Measurements from ENCODE around the gene CRYGN. TPM values are rescaled to one million over a fixed set of nuclear protein-coding genes. Genes with fewer than 3 reads are reported as not detected.

CRYGN gene
- total RNA-seq, 1 donor from 2014 or later, result 1.3 TPM

GRCh38 chr7:151412318-151412717 is 27.6 kb downstream of the CRYGN start:
- DNase-seq (ENCODE audit: extremely low spot score, unreplicated experiment), result no peak
- Mint-ChIP-seq H3K27ac (no peak overlapping the region), H3K4me1 (ENCODE audit: unreplicated experiment) (peaks cover 29% of the 10 kb centered on the region), H3K4me3 (peak overlapping the region; percentile 33), H3K27me3 (peaks cover 31% of the 10 kb centered on the region), H3K36me3 (no peaks in the 10 kb centered on the region), H3K9me3 (peaks cover 9% of the 10 kb centered on the region)
- TF ChIP-seq, protein P1, sequence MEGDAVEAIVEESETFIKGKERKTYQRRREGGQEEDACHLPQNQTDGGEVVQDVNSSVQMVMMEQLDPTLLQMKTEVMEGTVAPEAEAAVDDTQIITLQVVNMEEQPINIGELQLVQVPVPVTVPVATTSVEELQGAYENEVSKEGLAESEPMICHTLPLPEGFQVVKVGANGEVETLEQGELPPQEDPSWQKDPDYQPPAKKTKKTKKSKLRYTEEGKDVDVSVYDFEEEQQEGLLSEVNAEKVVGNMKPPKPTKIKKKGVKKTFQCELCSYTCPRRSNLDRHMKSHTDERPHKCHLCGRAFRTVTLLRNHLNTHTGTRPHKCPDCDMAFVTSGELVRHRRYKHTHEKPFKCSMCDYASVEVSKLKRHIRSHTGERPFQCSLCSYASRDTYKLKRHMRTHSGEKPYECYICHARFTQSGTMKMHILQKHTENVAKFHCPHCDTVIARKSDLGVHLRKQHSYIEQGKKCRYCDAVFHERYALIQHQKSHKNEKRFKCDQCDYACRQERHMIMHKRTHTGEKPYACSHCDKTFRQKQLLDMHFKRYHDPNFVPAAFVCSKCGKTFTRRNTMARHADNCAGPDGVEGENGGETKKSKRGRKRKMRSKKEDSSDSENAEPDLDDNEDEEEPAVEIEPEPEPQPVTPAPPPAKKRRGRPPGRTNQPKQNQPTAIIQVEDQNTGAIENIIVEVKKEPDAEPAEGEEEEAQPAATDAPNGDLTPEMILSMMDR (conservative IDR thresholded peaks at IDR 0.05), result no peak

DNA sequence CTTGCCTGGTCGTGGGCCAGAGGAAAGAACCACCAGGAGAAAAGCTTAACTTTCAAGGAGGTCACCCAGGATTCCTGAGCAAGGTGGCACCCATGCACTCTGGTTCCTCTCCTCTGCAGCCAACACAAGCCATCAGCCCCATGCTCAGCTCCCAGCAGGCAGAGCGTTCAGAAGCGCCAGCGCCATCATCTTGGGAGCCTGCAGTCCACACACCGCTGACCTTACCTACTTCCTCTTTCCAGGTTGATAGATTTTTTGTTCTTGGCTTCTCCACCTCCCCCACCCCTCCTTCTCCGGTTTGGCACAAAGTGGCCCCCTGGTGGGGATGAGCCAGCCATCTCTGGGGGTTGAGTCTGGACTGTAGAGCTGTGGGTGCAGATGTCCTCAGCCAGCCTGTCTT is 28.4 kb downstream of the CRYGN start:
- TF ChIP-seq, protein P1 (conservative IDR thresholded peaks at IDR 0.05), result no peak
- no peak overlapping the region for H3K27ac Mint-ChIP-seq
- H3K4me3 Mint-ChIP-seq, result peak overlapping the region; percentile 83
- peaks cover 9% of the 10 kb centered on the region for H3K9me3 Mint-ChIP-seq
- DNase-seq (ENCODE audit: extremely low spot score, unreplicated experiment), result no peak
- H3K36me3 Mint-ChIP-seq, result no peaks in the 10 kb centered on the region
- peaks cover 24% of the 10 kb centered on the region for H3K4me1 Mint-ChIP-seq (ENCODE audit: unreplicated experiment)
- H3K27me3 Mint-ChIP-seq, result peaks cover 31% of the 10 kb centered on the region

- DNase-seq (ENCODE audit: extremely low spot score, unreplicated experiment), result no peak
- Mint-ChIP-seq H3K9me3 (peaks cover 9% of the 10 kb centered on the region), H3K4me3 (peak overlapping the region; percentile 83), H3K27ac (peak overlapping the region; percentile 15), H3K36me3 (no peaks in the 10 kb centered on the region), H3K27me3 (peaks cover 31% of the 10 kb centered on the region), H3K4me1 (ENCODE audit: unreplicated experiment) (peaks cover 25% of the 10 kb centered on the region)
- TF ChIP-seq, protein P1 (conservative IDR thresholded peaks at IDR 0.05), result no peak
Observed at GRCh38 chr7:151410405-151411390, 29.2 kb downstream of the CRYGN start.

GRCh38 chr7:151409667-151410404 is 30.1 kb downstream of the CRYGN start, which contains the start of gene WDR86:
Gene WDR86, minus strand, starts transcription at chr7:151410038. Its CDS starts 449 bp downstream, at chr7:151409589.
- peaks cover 29% of the 10 kb centered on the region for H3K4me1 Mint-ChIP-seq (ENCODE audit: unreplicated experiment)
- H3K27ac Mint-ChIP-seq, result peak within 1 kb of the TSS; percentile 79

More at GRCh38 chr7:151409667-151410404, 30.1 kb downstream of the CRYGN start, which contains the start of gene WDR86:
- peaks cover 4% of the 10 kb centered on the region for H3K9me3 Mint-ChIP-seq
- DNase-seq (ENCODE audit: extremely low spot score, unreplicated experiment), result peak; percentile 84
- no peaks in the 10 kb centered on the region for H3K36me3 Mint-ChIP-seq
- TF ChIP-seq, protein P1 (conservative IDR thresholded peaks at IDR 0.05), result peak; percentile 48
- peak within 1 kb of the TSS; percentile 93 for H3K4me3 Mint-ChIP-seq
- H3K27me3 Mint-ChIP-seq, result peaks cover 26% of the 10 kb centered on the region

All from type B pancreatic cell (in vitro differentiated cells).